Measurements from ENCODE around the gene ZNF195.
"Not testable (repeated sequence)": the region's sequence is repeated elsewhere in the genome, so short reads cannot be mapped to it uniquely, and the experiment has no call there.

Gene ZNF195

DNA sequence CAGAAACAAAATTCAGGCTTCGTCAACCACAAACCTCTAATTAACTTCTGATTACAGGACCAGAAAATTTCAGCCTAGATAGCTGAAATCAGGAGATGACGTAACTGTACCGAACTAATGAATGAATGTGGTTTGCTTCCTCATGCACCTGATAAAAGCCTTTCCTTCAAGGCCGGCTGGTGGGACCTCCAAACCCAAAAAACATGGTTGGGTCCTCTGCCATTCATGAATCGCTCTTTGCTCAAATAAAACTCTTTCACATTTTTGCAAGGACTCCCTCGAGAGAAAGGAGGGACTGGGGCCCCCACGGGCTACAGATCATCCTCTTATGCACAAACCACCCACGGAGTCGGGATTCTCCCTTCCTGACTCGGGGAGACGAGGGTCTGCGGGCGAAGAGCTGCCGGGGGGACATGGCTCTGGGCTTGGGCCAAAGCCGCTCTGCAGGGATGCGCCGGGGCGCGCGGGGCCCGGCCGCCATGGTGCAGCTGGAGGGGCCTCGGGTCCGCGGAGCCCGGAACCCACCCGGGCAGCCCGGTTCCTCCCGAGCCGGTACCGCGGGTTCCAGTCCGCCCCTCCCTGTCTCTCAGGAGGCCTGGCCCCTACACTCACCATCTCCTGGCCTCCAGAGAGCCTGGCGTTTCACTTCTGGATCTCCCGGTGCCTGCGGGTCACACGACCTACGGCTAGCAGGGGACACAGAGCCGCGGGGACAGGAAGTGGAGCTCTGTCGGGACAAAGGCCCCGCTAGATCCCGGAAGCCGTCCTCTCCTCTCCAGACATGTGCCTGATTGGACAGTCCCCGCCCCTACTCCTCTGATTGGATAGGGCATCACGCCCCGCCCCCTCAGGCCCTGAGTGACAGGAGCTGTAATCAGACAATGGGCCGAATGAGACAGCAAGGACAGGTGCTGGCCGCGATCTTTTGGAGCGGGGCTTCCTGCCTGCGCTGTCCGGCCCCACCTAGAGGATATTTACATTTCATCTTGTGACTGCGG, at the start of gene ZNF195:
ZNF195 (minus strand) TSS at position 721 of the 998 bp plus-strand sequence; CDS start at position 615, 106 bp downstream.
- DNase-seq, result peak; percentile 94

DNA sequence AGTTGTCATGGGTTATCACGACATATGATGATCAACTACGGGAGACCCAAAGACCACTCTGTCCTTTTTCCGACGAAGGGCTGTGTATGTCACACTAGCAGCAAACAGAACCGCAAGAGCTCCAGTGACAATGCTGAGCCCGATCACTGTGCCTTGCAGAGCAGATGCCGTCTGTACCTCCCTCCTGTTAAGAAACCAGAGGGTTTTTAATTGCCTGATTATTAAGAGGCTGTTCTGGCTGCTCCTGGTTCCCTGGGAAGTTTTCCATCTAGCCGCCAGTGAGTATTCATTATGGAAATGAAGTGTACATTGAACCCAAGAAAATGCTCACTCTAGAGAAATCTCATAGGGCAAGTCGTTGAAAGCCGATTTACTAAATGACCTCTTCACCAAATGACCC, 49.1 kb upstream of the ZNF195 start:
- not testable (repeated sequence) for DNase-seq

DNA sequence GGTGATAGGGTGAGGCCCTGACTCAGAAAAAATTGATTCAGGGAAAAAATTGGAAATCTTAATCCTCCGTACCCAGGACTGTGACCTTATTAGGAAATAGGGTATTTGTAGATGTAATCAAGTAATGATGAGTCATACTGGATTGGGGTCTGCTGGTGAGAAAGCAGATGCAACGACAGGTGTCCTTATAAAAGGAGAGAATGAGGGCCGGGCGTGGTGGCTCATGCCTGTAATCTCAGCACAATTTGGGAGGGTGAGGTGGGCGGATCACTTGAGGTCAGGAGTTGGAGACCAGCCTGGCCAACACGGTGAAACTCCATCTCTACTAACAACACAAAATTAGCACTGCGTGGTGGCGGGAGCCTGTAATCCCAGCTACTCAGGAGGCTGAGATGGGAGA, 47.6 kb upstream of the ZNF195 start:
- not testable (repeated sequence) for DNase-seq

GRCh38 chr11:3423928-3424327, 45.0 kb upstream of the ZNF195 start:
- DNase-seq, result peak; percentile 2

DNA sequence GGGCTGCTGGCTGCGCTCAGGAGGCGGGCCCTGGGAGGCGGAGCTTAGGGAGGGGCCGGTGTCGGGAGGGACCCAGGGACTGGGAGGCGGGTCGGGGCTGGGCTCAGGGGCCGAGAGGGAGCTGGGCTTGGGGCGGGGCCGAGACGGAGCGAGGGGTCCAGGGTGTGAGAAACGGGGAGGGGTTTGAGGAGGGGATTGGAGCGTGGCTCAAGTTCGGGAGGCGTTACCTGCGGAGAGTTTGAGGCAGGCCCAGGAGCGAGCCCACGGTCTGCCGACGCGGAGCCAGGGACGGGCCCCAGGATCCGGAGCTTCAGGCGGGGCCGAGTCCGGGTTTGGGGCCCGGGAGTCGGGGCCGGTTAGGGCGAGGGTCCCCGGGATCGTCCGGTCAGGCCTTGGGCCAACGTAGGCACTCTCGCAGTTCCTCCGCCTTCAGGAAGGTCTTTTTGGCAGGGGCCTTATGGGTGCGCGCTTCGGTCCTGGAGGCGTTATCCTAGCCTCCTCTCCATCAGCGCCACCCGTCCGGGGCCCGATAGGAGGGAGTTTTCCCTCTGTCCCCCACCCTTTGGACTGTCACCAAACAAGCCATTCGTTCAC, 44.3 kb upstream of the ZNF195 start:
- DNase-seq, result not testable (repeated sequence)

DNA sequence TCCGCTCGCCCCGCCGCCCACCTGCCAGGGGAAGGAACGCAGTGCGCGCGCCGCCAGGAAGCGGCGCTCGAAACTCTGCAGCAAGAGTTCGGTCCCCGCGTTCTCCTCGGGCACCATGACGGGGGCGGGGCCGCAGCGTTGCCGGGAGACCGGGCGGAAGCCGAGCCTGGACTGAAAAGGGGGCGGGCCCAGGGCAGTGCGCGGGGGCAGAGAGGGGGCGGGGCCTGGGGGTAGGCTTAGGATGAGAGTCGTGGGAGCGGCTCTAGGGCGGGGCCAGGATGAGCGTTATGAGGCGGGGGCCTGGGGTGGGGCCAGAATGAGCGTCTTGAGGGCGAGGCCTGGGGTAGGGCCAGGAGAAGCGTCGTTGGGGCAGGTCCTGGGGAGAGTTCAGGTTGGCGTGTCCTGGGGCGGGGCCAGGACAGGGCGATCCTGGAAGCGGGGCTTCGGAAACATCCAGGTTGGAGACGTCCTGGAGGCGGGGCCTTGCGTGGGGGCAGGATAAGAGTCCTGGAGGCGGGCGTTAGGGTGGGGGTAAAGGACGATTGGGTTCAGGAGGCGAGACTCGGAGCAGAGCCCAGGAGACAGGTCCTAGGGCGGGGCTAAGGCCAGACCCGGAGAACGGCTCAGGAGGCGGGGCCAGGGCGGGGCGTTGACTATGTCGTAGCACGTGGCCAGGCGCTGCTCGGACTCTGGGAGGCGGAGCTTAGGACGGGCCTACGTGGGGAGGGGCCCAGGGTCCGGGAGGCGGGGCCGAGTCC, 43.6 kb upstream of the ZNF195 start:
- peak; percentile 88 for DNase-seq

DNA sequence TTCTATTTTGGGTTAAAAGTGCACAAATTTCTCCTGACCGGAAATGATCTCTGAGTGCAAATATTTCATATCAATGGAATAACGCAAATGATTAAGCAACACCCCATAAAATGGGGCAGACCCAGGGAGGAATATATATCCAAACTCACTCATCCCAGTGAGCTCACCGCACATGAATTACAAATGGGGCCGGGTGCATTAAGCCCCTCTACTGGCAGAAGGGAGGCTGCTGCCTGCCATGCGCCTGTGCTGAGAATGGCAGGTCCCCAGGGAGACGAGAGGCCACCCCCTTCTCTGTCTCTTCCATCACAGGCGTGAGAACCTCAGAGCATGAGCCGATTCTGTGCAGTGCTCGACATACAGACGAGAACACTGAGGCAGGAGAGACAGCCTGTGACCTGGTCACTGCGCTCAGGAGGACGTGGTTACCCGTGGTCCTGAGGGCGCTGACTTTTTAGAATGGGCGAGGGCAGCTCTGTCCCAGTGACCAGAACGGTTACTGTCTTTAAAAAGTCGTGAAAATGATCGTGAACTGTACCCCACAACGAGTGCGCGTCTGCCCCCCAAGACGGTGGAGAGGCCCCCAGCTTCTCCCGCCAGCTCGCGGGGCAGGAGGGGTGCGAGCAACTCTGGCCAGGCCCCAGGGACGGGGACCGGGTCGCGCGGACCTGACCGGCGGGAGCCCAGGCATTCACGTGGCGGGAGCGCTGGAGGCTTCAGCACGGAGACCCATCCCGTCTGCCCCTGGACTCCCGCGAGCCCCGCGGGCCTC, 42.8 kb upstream of the ZNF195 start:
- peak; percentile 2 for DNase-seq

GRCh38 chr11:3420281-3421042, 41.5 kb upstream of the ZNF195 start:
- DNase-seq, result not testable (repeated sequence)

GRCh38 chr11:3419496-3419895, 40.5 kb upstream of the ZNF195 start:
- DNase-seq, result not testable (repeated sequence)

- DNase-seq, result peak; percentile 35
Measured at GRCh38 chr11:3417047-3417446, 38.1 kb upstream of the ZNF195 start.

DNA sequence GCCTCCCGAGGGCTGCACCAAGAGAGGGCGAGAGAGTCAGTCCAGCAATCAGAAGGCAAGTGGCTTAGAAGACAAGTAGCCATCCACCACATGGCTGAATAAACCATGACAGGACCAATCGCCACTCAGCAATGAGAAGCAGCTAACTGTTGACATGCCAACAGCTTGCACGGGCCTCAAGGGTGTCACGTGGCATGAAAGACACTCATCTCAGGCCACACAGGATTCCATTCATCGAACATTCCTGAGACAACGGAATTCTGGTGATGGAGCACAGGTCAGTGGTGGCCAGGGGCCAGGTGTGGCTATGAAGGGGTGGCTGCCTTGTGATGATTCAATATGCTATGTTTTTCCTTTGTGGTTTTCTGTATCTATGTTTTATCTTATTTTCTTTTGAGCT, 36.4 kb upstream of the ZNF195 start:
- DNase-seq, result not testable (repeated sequence)

DNA sequence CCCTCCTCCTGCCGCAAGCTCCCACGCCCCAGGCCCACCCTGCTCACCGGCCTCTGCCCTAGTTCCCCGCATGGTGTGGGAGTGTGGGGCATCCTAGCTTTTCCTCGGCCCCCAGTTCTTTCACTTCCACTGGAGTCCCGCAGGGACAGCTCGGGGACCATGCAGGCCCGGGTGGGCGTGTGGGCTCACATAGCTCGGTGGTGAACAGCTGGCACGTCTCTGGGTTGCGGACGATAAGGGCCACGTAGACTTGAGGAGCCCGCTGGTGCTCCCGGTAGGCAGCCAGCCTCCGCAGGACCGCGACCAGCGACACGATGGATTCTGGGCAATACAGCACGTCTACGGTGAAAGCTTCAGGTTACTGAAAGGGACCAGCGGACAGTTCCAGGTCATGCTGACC, 34.7 kb upstream of the ZNF195 start:
- not testable (repeated sequence) for DNase-seq

DNA sequence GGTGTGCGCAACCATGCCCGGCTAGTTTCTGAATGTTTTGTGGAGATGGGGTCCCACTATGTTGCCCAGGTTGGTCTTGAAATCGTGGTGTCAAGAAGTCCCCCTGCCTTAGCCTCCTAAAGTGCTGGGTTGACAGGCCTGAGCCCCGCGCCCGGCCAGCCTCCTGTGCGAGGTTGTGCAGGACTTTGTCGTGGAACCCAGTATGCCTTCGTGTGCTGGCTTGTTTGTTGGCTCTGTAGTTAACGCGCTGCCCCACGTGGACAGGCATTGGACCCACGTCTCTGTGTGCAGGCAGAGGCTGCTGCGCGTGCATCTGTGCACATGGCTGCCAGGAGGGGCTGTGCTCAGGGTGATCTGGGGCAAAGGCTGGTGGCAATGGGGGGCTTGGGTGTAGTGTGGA, 33.9 kb upstream of the ZNF195 start:
- DNase-seq, result no peak

GRCh38 chr11:3408722-3409121, 29.8 kb upstream of the ZNF195 start:
- DNase-seq, result peak; percentile 34

GRCh38 chr11:3408058-3408605, 29.2 kb upstream of the ZNF195 start:
- not testable (repeated sequence) for DNase-seq

GRCh38 chr11:3406937-3407336, 28.0 kb upstream of the ZNF195 start:
- DNase-seq, result not testable (repeated sequence)

DNA sequence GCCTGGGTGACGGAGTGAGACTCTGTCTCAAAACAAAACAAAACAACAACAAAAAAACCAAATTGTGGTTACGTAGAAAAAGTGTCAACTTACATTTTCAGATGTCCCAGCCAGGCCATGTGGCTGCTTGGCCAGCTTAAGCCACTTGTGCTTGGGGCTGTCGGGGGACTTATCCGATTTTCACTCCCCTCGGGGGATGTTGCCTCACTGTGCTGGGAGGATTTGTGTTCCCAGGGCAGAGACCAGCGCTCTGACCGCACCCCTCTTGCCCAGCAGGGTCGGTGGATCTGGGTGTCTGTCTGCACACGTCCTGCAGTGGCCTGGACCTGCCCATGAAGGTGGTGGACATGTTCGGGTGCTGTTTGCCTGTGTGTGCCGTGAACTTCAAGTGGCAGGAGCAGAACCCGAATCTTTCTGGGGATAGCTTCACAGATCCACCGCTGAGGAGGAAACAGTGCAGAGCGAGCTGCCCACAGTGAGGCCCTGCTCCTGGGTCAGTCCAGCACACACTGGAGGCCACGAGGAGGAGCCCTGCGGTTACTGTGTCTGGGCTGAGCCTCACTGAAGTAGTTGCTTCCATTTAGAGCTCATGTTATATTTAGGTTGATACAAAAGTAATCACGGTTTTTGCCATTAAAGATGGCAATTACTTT, 27.4 kb upstream of the ZNF195 start:
- not testable (repeated sequence) for DNase-seq

DNA sequence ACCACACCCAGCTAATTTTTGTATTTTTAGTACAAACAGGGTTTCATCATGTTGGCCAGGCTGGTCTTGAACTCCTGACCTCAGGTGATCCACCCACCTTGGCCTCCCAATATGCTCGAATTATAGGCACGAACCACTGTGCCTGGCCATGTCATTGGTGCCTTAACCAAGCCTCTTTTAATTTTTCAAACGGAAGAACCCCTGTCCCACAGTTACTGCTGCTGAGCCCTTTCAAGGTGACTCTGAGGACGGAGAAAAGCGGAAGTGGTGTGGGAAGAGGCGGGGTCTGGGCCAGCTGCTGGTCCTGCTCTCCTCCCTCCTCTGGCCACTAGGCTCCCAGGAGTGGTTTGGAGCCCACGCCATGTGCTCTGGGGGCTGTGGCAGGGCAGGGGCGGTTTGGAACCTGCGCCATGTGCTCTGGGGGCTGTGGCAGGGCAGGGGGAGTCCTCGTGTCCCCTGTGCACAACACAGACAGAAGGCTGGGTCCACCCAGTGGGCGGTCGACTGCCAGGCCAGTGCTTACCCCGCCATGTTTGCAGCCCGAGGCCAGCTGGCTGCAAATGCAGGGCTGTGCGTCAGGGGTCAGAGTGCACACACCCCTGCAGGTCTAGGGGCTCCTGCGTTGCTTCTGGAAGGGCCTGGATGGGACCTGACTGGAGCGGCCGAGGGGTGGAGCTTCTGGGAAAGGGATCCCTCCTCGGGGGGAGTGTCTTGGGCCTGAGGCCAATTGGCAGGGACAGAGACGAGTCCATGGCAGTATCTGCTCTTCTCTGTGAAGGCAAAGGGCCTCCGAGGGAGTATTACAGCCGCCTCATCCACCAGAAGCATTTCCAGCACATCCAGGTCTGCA, 25.4 kb upstream of the ZNF195 start:
- DNase-seq, result not testable (repeated sequence)

- not testable (repeated sequence) for DNase-seq
Measured at GRCh38 chr11:3402861-3403250, 23.9 kb upstream of the ZNF195 start.
